Left lung (tissue), 10 donors: ENCODE results near the gene ANKRD13B. TPM values are rescaled to one million over a fixed set of nuclear protein-coding genes. Genes with fewer than 3 reads are reported as not detected.

Source experiments
- ATAC-seq: fragments of 200-7000 bp; cut with Tn5 transposase; one replicate; pipeline ENCODE4 v1.9.1; 2020; ENCODE audit warnings: moderate library complexity
- DNase-seq, 4 donors: peaks; one replicate each; pipeline ENCODE4 v3.0.0-alpha.2; 2013 to 2020
- H3K27ac ChIP-seq, 2 donors: fragments of 200-600 bp; sonication (generic) in 1 of 2; one replicate each; pipeline versions ENCODE4 v1.5.0 to v1.8.0; 2020 to 2021
- H3K27me3 ChIP-seq, 2 donors: fragments of 200-600 bp; sonication (generic) in 1 of 2; one replicate each; pipeline versions ENCODE4 v1.5.0 to v1.8.0; 2020 to 2021
- H3K36me3 ChIP-seq, 2 donors: fragments of 200-600 bp; sonication (generic) in 1 of 2; one replicate each; pipeline versions ENCODE4 v1.5.0 to v1.8.0; 2020 to 2021
- H3K4me1 ChIP-seq, 2 donors: fragments of 200-600 bp; one replicate each; pipeline ENCODE4 v1.8.0; 2021
- H3K4me3 ChIP-seq, 2 donors: fragments of 200-600 bp; sonication (generic) in 1 of 2; one replicate each; pipeline versions ENCODE4 v1.5.0 to v1.8.0; 2020 to 2021; ENCODE audit warnings: mild to moderate bottlenecking in 1 of 2
- H3K9me3 ChIP-seq, 2 donors: fragments of 200-600 bp; sonication (generic) in 1 of 2; one replicate each; pipeline versions ENCODE4 v1.5.0 to v1.8.0; 2020 to 2021
- intact Hi-C, 2 donors: fragments of 100-400 bp; cut with DNase I; formaldehyde crosslinking; loops; one replicate each; pipeline versions ENCODE4 v1.11.2 to v1.14.2; 2022
- polyA plus RNA-seq, 6 donors: library from polyadenylated mRNA; unstranded; fragments of 120-200 nt; gene quantifications; one replicate each; pipeline ENCODE4 v1.2.1, GENCODE V29; 2013; ENCODE audit not compliant: insufficient read length in 6 of 6
- total RNA-seq, 2 donors: library from RNA; stranded (reverse); fragmentation: NEBNext Ultra II Directional; extraction: Animal tissue kit (Norgen Biotek cat#: 25700); gene quantifications; one replicate each; pipeline ENCODE4 v1.2.1, GENCODE V29; 2021
- TF ChIP-seq, protein P1 (sequence below), 2 donors: fragments of 200-600 bp; sonication (generic) in 1 of 2; IDR thresholded peaks; one replicate each; pipeline versions ENCODE4 v1.5.0 to v1.8.0; 2021; ENCODE audit warnings: antibody characterized with exemption in 2 of 2
- donor health status: DM: no; HTN: yes; CAD: no.
- donor health status: DM: no; HTN: no; CAD: no.

The ANKRD13B gene
- total and polyA plus RNA-seq, 8 donors, result 7.7 to 14.3 (median 9.5) TPM

GRCh38 chr17:29612404-29613280, 19.7 kb downstream of the ANKRD13B start:
- intact Hi-C loops, result no loop called here
- Histone ChIP-seq H3K4me3 (peak overlapping the region in 1 of 2 donors; percentile 27), H3K4me1 (peaks cover 30 to 49% of the 10 kb centered on the region in 2 donors), H3K27me3 (peaks cover 0 to 55% of the 10 kb centered on the region in 2 donors), H3K27ac (no peak overlapping the region), H3K9me3 (no peaks in the 10 kb centered on the region), H3K36me3 (no peaks in the 10 kb centered on the region)
- DNase-seq (peak in 1 of 4 donors; percentile 77), ATAC-seq (no peak)
- TF ChIP-seq, protein P1, sequence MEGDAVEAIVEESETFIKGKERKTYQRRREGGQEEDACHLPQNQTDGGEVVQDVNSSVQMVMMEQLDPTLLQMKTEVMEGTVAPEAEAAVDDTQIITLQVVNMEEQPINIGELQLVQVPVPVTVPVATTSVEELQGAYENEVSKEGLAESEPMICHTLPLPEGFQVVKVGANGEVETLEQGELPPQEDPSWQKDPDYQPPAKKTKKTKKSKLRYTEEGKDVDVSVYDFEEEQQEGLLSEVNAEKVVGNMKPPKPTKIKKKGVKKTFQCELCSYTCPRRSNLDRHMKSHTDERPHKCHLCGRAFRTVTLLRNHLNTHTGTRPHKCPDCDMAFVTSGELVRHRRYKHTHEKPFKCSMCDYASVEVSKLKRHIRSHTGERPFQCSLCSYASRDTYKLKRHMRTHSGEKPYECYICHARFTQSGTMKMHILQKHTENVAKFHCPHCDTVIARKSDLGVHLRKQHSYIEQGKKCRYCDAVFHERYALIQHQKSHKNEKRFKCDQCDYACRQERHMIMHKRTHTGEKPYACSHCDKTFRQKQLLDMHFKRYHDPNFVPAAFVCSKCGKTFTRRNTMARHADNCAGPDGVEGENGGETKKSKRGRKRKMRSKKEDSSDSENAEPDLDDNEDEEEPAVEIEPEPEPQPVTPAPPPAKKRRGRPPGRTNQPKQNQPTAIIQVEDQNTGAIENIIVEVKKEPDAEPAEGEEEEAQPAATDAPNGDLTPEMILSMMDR (IDR thresholded peaks at IDR 0.05), result no peak

DNA sequence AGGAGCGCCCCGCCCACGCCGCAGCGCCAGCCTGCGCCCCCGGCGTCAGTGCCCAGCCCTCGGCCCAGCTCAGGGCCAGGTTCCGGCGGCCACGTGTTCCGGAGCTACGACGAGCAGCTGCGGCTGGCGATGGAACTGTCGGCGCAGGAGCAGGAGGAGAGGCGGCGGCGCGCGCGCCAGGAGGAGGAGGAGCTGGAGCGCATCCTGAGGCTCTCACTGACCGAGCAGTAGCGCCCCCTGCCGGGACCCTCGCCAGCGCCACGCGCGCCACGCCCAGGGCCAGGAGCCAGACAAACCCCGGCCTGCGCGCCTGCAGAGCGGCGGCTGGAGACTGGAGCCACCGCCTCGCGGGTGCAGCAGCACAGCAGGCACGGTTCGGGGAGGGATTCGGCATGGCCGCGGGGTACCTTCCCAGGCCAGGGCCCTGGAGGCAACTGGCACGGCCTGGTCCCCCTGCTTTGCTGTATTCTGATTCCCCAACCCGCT, 20.5 kb downstream of the ANKRD13B start:
- Histone ChIP-seq H3K27me3 (peaks cover 0 to 61% of the 10 kb centered on the region in 2 donors), H3K9me3 (no peaks in the 10 kb centered on the region), H3K4me3 (peak overlapping the region in 1 of 2 donors; percentile 27), H3K36me3 (no peaks in the 10 kb centered on the region), H3K4me1 (peaks cover 35 to 56% of the 10 kb centered on the region in 2 donors), H3K27ac (no peak overlapping the region)
- peak; percentile 68 for ATAC-seq
- TF ChIP-seq, protein P1 (IDR thresholded peaks at IDR 0.05), result peak; percentile 76 to 95
- peak; percentile 81 to 98 (median 92) for DNase-seq
- intact Hi-C loops, result no loop called here

GRCh38 chr17:29613856-29614255, 20.9 kb downstream of the ANKRD13B start:
- ATAC-seq (no peak), DNase-seq (peak in 1 of 4 donors; percentile 59)
- H3K9me3 ChIP-seq, result no peaks in the 10 kb centered on the region
- intact Hi-C loops, result no loop called here
- peaks cover 0 to 66% of the 10 kb centered on the region in 2 donors for H3K27me3 ChIP-seq
- H3K36me3 ChIP-seq, result no peaks in the 10 kb centered on the region
- H3K4me3 ChIP-seq, result peak overlapping the region in 1 of 2 donors; percentile 27
- H3K4me1 ChIP-seq, result peaks cover 35 to 60% of the 10 kb centered on the region in 2 donors
- H3K27ac ChIP-seq, result no peak overlapping the region
- TF ChIP-seq, protein P1 (IDR thresholded peaks at IDR 0.05), result no peak

DNA sequence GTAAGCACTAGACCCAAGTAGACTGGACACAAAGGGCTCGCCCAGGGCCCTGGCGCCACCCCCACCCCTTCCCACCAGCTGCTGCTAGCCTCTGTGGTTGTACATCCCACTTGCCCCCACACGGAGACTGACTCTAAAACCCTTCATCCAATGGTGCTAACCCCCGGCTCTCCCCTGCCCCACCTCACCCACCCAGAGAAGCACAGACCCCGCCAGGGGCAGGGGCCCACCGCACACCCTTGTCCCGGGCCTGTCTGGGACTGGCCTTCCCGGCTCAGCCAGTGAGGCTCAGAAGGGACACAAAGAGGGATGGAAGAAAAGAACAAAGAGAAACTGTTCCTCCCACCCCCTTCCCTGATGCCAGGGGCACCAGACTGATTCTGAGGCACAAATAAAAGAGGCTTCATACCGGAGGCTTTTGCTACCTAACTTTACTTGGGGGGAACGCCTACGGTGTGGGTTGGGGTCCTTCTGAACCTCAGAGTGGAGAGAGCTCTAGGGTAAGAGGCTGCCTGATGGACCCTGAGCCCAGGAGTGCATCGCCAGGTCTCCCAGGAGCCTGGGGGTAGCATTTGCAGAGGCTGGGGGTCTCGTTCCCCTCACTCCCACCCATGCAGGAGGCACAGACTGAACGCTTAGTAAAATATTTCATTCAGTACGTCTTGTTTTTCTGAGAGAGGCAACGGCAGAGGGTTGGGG, 21.6 kb downstream of the ANKRD13B start:
- ATAC-seq, result no peak
- Histone ChIP-seq H3K27me3 (peaks cover 0 to 72% of the 10 kb centered on the region in 2 donors), H3K27ac (no peak overlapping the region), H3K4me3 (no peak overlapping the region), H3K36me3 (no peaks in the 10 kb centered on the region), H3K4me1 (peaks cover 35 to 60% of the 10 kb centered on the region in 2 donors), H3K9me3 (no peaks in the 10 kb centered on the region)
- intact Hi-C loops, result no loop called here
- DNase-seq, result peak in 1 of 4 donors; percentile 69
- TF ChIP-seq, protein P1 (IDR thresholded peaks at IDR 0.05), result no peak

GRCh38 chr17:29615048-29615385, 22.1 kb downstream of the ANKRD13B start:
- DNase-seq (peak in 2 of 4 donors; percentile 64 to 76), ATAC-seq (peak; percentile 0)
- H3K4me1 ChIP-seq, result peaks cover 35 to 60% of the 10 kb centered on the region in 2 donors
- peak overlapping the region in 1 of 2 donors; percentile 20 for H3K27ac ChIP-seq
- TF ChIP-seq, protein P1 (IDR thresholded peaks at IDR 0.05), result no peak
- intact Hi-C loops, result no loop called here
- H3K36me3 ChIP-seq, result no peaks in the 10 kb centered on the region
- no peaks in the 10 kb centered on the region for H3K9me3 ChIP-seq
- peaks cover 0 to 72% of the 10 kb centered on the region in 2 donors for H3K27me3 ChIP-seq
- H3K4me3 ChIP-seq, result peak overlapping the region in 1 of 2 donors; percentile 39
